Panc1 (cell line): ENCODE data around the gene SPARCL1. TPM values are rescaled to one million over a fixed set of nuclear protein-coding genes. Genes with fewer than 3 reads are reported as not detected.

Experiments used
- ATAC-seq: fragments of 200-7000 bp; cut with Tn5 transposase; 2 replicates; pipeline ENCODE4 v1.9.1; 2020; ENCODE audit warnings: mild to moderate bottlenecking, moderate library complexity
- BruUV-seq: library from RNA; stranded (reverse); fragments of 400-500 nt; replicated peaks from 2 replicates; lab custom pipeline; 2021; lab: Mats Ljungman, UMichigan
- CTCF ChIA-PET: fragments of 300-600 bp; sonication (Branson Sonifier 250); formaldehyde crosslinking; loops from one replicate; lab custom pipeline; 2022; ENCODE audit warnings: antibody characterized with exemption; lab: Charles Lee
- POLR2A ChIA-PET: fragments of 300-600 bp; sonication (Branson Sonifier 250); formaldehyde crosslinking; loops from one replicate; lab custom pipeline; 2022; ENCODE audit warnings: antibody characterized with exemption; lab: Charles Lee
- DNase-seq: peaks from one replicate; pipeline ENCODE4 v3.0.0-alpha.2; 2010; ENCODE audit warnings: low read depth, low spot score
- H3K27ac ChIP-seq: 2 replicates; pipeline ENCODE4 v1.5.1; 2011; ENCODE audit warnings: mild to moderate bottlenecking, low read length, inconsistent platforms
- H3K27me3 ChIP-seq: fragments of 200-500 bp; sonication (Bioruptor generic); 2 replicates; pipeline ENCODE4 v1.6.0; 2014; ENCODE audit warnings: low read length, inconsistent platforms; ENCODE audit not compliant: control insufficient read depth, insufficient read depth
- H3K36me3 ChIP-seq: fragments of 200-500 bp; sonication (Bioruptor generic); 2 replicates; pipeline ENCODE4 v1.5.1; 2014; ENCODE audit warnings: inconsistent platforms, mild to moderate bottlenecking, low read length, moderate library complexity; ENCODE audit not compliant: control insufficient read depth, insufficient read depth
- H3K4me1 ChIP-seq: 2 replicates; pipeline ENCODE4 v1.5.1; 2011; ENCODE audit warnings: inconsistent platforms, mild to moderate bottlenecking, low read length, moderate library complexity; ENCODE audit not compliant: control insufficient read depth, insufficient read depth
- H3K4me3 ChIP-seq, 2 experiments: 2 replicates each; pipeline ENCODE4 v1.5.1; 2011 to 2012; ENCODE audit warnings: low read depth in 2 of 2, low read length in 2 of 2, mild to moderate bottlenecking in 2 of 2, inconsistent platforms in 1 of 2, moderate library complexity in 1 of 2
- H3K9me3 ChIP-seq: fragments of 200-500 bp; sonication (Bioruptor generic); 2 replicates; pipeline ENCODE4 v1.5.1; 2014; ENCODE audit warnings: low read depth, mild to moderate bottlenecking, inconsistent platforms, low read length, moderate library complexity; ENCODE audit not compliant: control insufficient read depth, insufficient read depth
- CTCF ChIP-seq: fragments of 450-650 bp; IDR thresholded peaks from 2 replicates; pipeline ENCODE4 v1.5.1; 2017; ENCODE audit warnings: mild to moderate bottlenecking
- POLR2AphosphoS5 ChIP-seq: IDR thresholded peaks from 2 replicates; pipeline ENCODE4 v1.6.1; 2012; ENCODE audit warnings: mild to moderate bottlenecking, low read depth, low read length, moderate library complexity
- REST ChIP-seq, 2 experiments: IDR thresholded peaks; 2 replicates each; pipeline ENCODE4 v1.6.1; 2011 to 2012; ENCODE audit warnings: low read depth in 2 of 2, control low read depth in 1 of 2, low read length in 1 of 2, mild to moderate bottlenecking in 1 of 2, moderate library complexity in 1 of 2; ENCODE audit not compliant: insufficient read depth in 1 of 2
- SIN3A ChIP-seq: IDR thresholded peaks from 2 replicates; pipeline ENCODE4 v1.6.1; 2012; ENCODE audit warnings: low read depth, mild to moderate bottlenecking, low read length, moderate library complexity, borderline replicate concordance; ENCODE audit not compliant: insufficient read depth
- TCF7L2 ChIP-seq: IDR thresholded peaks from 2 replicates; pipeline ENCODE4 v1.6.1; 2011; ENCODE audit warnings: mild to moderate bottlenecking, low read depth, low read length, inconsistent platforms
- in situ Hi-C: cut with HindIII; loops from 2 replicates; pipeline ENCODE4 v1.10.0; 2016; ENCODE audit warnings: low sequenced_read_pairs, low pct_unique_long_range_greater_than_20kb
- intact Hi-C: fragments of 100-400 bp; cut with micrococcal nuclease; formaldehyde crosslinking; loops from one replicate; pipeline ENCODE4 v1.10.0; 2022; ENCODE audit not compliant: unreplicated experiment
- total RNA-seq: library from RNA; stranded (reverse); gene quantifications from one replicate; pipeline ENCODE4 v1.2.1, GENCODE V29; 2021; ENCODE audit not compliant: unreplicated experiment

SPARCL1 gene
- total RNA-seq, 1 experiment from 2014 or later = 0.57 TPM

GRCh38 chr4:87481377-87481776 is 47.8 kb downstream of the SPARCL1 start:
- Histone ChIP-seq H3K9me3 (no peaks in the 10 kb centered on the region), H3K36me3 (no peaks in the 10 kb centered on the region), H3K4me3 (no peak overlapping the region), H3K27ac (no peak overlapping the region), H3K4me1 (no peaks in the 10 kb centered on the region), H3K27me3 (no peaks in the 10 kb centered on the region)
- in situ Hi-C loops (no loop called here), intact Hi-C loops (no loop called here)
- ChIA-PET CTCF (no interaction called here), POLR2A (no interaction called here)
- no TSS peak for BruUV-seq
- no peak for TF ChIP-seq POLR2AphosphoS5
- TF ChIP-seq SIN3A = no peak
- no peak for TF ChIP-seq CTCF
- TF ChIP-seq TCF7L2 = no peak
- TF ChIP-seq REST (IDR thresholded peaks at IDR 0.05; ENCODE audit: insufficient read depth in 1 of 2, low read depth in 2 of 2, low read length in 1 of 2) = no peak
- DNase-seq (no peak), ATAC-seq (no peak)

GRCh38 chr4:87478732-87479250 is 50.4 kb downstream of the SPARCL1 start:
- BruUV-seq = no TSS peak
- Histone ChIP-seq H3K27ac (no peak overlapping the region), H3K27me3 (no peaks in the 10 kb centered on the region), H3K36me3 (no peaks in the 10 kb centered on the region), H3K4me3 (no peak overlapping the region), H3K4me1 (no peaks in the 10 kb centered on the region), H3K9me3 (no peaks in the 10 kb centered on the region)
- in situ Hi-C loops = no loop called here
- ChIA-PET CTCF (no interaction called here), POLR2A (no interaction called here)
- intact Hi-C loops = no loop called here
- ATAC-seq (no peak), DNase-seq (no peak)
- TF ChIP-seq CTCF = no peak
- TF ChIP-seq TCF7L2 = no peak
- no peak for TF ChIP-seq POLR2AphosphoS5
- TF ChIP-seq SIN3A = no peak
- TF ChIP-seq REST (IDR thresholded peaks at IDR 0.05; ENCODE audit: insufficient read depth in 1 of 2, low read depth in 2 of 2, low read length in 1 of 2) = no peak
